GM21825 (cell line): ENCODE results near the gene SLC30A10.
"Not testable (repeated sequence)": the region's sequence is repeated elsewhere in the genome, so short reads cannot be mapped to it uniquely, and the experiment has no call there.

Source experiments
- ATAC-seq: cut with Tn5 transposase; IDR thresholded peaks from one replicate; pipeline ENCODE4 v1.9.1; 2021; ENCODE audit warnings: mild to moderate bottlenecking, moderate library complexity; ENCODE audit not compliant: unreplicated experiment

Gene SLC30A10

DNA sequence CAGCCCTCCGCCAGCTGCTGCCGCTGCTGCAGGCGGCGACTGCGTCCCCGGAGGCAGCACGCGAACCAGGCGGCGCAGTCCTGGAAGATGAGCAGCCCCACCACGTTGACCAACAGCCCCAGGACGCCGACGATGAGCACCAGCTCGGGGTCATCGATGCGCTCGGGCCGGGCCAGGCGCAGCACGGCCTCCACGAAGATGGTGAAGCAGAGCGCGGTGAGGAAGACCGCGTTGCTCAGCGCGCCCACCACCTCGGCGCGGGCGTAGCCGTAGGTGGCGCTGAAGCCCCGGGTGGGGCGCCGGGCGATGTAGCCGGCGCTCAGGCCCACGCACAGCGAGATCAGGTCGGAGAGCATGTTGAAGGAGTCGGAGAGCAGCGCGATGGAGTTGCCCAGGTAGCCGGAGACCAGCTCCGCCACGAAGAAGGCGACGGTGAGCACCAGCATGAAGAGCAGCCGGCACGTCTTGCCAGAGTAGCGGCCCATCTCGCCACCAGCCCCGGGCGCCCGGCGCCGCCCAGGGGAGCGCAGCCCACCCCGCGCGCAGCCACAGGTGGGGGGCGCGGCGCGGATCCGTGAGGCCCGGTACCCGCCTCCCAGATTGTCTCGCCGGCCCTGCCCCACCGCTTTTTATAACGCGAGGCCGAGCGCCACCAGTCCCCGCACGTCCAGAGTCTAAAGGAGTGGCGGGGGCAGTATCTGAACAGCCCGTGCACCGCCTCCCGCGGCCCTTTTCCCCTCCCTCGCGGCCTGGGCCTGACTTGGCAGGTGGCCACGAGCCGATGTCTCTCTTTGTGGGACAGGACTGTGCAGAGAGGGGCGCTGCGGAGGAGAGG lies at the start of gene SLC30A10:
Gene SLC30A10, minus strand, starts transcription at position 602 of the 835 bp plus-strand sequence. Its CDS starts 117 bp downstream, at position 485.
- ATAC-seq, result no peak

DNA sequence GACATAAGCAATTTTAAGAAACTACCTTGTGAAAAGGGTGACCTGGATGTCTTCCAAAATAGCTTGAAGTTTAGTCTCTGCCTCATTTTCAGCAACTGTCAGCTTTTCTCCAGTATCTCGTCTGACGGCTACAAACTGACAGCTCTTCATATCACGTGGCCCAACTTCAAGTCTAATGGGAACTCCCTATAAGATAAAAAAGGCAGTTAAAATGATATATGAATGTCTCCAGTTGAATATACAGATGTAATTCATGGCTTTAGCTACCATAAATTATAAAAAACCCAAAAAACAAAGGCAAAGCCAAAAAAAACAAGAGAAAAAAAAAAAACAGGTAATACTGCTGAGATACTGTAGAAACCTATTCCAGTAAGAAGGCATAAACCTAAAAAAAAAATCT lies 44.9 kb upstream of the SLC30A10 start:
- ATAC-seq, result no peak

DNA sequence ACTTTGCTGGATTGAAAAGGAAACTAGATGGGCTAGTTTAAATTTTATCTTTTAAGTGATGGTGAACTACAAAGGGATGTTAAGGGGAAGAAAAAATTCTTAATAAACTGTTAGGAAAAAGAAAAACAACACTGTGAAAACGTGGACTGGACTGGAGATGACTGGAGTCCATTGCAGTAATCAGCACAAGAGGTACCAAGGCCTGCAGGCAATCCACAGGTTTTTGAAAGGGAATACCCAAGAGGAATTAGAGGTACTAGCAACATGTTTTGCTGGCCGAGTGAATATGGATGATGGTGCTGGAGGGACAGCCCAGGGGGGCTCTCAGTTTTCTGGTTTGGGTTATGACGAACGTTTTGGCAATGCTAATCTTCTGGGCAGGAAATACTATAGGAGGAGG lies 39.0 kb upstream of the SLC30A10 start:
- ATAC-seq, result no peak

DNA sequence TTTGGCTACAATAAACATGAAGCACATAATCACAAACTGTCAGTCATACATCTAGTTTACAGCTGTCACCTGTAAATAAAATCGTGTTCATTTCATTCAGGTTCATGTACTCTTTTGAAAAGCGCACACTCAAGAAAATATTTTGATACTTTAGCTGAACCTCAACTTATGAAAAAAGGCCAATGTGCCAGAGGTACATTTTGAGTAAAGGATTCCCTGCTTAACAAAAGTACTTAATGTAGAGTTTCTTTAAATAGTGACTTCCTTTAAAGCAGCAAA lies 37.7 kb upstream of the SLC30A10 start:
- no peak for ATAC-seq

DNA sequence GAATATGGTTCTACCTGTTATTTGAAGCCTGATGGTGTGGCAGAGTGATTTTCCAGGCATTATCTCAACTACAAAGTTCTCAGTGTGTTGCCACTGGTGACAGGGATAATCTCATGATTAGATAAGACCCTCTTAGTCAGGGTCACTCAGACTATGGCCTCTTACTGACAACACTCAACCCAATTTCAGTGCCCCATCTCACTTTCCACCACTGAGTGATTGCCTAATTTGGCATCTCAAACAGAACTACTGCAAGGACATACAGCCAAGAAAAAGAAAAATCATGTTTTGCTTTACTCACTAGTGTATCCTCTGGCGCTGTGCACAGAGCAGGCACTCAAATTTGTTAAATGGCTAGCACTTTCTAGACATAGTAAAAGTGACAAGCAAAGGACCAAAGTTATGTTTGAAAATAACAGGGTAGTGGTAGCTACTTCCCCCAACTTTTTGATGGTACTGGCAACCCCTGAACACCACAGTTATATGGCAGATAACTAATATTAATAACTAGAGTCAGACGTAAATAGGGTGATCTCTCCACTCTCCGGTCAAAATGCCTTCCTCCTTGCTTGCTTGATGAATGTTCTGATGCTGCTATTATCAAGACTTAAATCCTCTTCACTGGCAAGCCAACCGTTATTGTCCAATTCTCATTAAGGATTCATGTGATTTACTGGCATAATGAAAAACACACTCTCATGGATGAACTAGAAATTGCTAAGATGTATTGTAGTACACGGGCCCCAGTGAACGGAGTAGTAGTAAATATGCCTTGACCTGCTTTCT lies 37.1 kb upstream of the SLC30A10 start:
- ATAC-seq, result no peak

DNA sequence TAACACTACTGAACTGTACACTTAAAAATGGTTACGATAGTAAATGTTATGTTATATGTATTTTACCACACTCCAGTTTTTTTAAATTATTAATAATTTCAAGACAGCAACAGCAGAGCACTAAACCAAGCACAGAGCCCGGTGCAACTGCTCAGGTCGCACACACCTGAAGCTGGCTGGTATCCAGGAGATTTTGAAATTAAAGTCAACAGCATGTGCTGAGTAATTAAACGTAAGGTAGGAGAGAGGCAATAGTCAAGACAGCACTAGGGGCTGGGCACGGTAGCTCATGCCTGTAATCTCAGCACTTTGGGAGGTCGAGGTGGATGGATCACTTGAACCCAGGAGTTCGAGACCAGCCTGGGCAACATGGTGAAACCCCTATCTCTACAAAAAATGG lies 35.1 kb upstream of the SLC30A10 start:
- no peak for ATAC-seq

DNA sequence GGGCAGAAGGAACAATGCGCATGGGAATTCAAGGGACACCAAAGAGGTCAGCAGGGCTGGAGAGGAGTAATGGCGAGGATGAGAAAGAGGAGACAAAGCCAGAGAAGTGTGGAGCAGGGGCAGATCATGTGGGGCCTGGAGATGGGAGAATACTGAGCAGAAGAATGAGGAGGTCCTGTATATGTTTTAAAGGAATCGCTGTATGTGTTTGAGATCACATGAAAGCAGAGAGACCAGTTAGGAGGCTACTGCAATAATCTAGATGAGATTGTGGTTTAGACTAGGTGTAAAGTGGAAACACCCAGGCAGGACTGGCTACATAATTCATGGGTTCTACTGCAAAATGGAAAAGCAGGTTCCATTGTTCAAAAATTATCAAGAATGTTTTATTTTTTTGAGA lies 33.3 kb upstream of the SLC30A10 start:
- no peak for ATAC-seq

DNA sequence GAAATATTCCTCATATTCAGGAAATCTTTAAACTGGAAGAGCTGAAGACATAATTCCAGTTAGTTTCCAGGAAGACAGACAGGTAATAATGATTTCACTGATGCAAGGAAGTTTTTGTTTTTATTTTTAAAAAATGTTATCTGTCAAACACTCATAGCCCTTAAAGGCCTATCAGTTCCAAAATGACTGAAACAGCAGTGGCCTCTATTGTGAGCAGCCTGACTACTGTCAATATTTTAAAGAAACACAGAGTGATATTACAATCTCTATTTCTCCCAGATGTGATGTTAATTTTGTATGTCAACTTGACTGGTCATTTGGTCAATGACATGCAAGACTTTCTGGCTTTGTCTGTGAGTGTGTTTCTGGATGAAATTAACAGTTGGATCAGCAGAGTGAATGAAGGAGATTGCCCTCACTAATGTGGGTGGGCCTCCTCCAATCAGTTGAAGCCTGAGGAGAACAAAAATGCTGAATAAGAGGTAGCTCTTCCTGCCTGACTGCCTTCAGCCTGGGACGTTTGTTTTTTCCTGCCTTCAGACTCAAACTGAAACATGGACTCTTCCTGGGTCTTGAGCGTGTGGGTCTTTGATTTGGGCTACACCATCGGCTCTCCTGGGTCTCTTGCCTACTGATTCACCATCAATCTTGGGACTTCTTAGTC lies 31.3 kb upstream of the SLC30A10 start:
- ATAC-seq, result no peak

DNA sequence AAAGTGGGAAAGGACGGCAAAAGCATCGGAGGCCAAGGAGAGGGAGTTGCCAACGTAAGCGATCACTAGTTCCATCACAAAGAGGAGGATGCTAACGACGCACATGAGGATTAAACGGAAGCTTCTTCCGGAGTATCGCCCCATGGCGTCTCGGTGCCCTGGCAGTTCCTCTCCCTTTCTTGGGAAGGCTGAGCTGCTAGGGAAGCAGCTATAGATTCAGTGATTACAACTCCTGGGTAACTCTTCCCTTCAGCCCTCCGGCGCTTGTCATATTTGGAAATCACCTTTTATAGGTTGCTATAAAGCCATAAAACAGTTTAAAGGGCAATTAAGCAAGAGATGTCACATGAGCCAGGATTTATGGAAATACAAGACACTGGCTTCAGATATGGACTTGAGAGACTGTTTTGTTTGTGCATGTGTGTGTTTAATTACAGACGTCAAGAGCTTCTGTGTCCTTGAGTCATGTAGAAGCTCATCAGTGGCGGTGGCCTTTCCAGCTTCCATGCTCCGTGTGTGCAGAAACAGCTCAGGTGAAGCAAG lies 30.6 kb upstream of the SLC30A10 start:
- ATAC-seq, result no peak

DNA sequence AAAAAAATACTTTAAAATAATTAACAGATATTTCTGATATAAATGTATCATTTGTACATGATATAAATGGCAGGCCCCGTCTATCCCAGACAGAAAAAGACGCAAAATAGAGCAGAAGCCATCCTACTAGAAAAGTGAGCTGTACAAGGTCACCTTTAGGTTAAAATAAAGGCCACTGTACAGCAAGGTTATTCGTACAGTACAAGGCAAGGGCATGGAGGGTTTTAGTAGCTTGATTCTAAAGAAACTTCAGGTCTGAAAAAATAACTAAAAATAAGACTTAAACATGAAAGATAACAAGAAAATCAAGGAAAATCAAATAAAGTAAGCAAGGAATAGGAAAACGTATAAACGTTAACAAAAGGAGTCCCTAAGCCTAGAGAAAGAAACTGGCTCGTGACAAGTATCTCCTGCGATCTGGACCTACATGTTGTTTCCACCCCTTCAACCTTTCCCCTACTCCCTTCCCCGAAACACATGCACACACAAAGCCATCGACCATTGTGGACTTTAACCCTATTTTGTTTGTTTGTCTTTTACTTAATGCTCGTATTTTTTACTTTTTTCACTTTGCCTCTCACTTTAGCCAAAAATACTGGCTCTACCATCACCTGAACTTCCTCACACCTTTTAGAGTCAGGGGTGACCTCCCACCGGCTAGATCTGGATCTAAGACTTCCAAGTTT lies 26.5 kb upstream of the SLC30A10 start:
- no peak for ATAC-seq

DNA sequence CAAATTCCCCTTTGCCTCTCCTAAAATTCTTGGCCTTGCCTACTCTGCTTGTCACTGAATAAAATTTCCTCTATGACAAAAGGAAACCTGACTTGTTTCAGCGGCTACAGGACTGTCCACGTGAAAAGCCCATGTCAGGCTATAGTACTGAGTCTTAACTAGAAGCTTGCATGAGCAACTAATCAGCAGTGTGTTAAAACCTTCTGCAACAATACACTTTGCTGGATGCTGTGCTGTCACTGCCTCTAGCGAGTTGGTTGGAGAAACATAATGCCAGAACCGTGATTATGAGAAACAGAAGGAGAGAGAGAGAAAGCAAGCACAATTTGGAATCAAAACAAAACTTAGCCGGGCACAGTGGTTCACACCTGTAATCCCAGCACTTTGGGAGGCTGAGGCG lies 25.7 kb upstream of the SLC30A10 start:
- ATAC-seq, result no peak

DNA sequence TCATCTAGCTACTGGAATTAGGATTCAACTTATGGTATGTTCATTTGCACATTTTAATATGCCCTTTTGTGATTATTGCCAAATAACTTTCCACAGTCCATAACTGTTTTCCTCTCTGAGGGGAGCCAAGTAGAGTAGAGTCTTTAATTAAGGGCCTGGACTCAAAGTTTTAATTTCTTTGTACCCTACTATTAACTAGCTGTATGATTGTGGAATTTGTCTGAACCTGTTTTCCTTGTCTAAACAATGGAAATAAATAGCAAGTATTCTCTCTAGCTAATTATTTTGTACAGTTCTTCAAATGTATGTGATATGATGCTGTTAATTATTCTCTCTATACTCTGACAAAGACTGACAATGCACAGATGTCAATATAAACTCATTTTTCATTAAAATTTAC lies 24.0 kb upstream of the SLC30A10 start:
- ATAC-seq, result no peak

DNA sequence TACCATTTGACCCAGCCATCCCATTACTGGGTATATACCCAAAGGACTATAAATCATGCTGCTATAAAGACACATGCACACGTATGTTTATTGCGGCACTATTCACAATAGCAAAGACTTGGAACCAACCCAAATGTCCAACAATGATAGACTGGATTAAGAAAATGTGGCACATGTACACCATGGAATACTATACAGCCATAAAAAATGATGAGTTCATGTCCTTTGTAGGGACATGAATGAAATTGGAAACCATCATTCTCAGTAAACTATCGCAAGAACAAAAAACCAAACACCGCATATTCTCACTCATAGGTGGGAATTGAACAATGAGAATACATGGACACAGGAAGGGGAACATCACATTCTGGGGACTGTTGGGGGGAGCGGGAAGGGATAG lies 20.9 kb upstream of the SLC30A10 start:
- ATAC-seq, result not testable (repeated sequence)

DNA sequence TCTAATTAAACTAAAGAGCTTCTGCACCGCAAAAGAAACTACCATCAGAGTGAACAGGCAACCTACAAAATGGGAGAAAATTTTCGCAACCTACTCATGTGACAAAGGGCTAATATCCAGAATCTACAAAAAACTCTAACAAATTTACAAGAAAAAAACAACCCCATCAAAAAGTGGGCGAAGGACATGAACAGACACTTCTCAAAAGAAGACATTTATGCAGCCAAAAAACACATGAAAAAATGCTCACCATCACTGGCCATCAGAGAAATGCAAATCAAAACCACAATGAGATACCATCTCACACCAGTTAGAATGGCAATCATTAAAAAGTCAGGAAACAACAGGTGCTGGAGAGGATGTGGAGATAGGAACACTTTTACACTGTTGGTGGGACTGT lies 20.4 kb upstream of the SLC30A10 start:
- ATAC-seq, result not testable (repeated sequence)

DNA sequence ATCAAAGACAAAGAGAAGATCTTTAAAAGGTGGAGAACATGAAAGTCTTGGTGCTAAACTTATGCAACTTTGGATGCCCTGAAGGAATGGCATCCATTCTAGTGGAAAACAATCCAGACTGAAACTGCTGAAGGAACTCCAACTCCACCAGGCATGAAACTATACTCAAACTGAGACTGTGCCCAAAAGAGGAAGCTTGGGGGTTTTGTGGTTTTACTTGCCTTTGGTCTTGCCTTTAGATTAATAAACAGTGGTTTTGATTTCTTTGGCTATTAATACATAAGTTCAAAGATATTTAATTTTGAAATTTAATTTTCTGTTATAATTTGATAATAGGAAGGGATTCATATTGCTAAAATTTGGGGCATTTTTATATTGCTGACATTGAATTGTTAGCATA lies 17.4 kb upstream of the SLC30A10 start:
- ATAC-seq, result no peak

DNA sequence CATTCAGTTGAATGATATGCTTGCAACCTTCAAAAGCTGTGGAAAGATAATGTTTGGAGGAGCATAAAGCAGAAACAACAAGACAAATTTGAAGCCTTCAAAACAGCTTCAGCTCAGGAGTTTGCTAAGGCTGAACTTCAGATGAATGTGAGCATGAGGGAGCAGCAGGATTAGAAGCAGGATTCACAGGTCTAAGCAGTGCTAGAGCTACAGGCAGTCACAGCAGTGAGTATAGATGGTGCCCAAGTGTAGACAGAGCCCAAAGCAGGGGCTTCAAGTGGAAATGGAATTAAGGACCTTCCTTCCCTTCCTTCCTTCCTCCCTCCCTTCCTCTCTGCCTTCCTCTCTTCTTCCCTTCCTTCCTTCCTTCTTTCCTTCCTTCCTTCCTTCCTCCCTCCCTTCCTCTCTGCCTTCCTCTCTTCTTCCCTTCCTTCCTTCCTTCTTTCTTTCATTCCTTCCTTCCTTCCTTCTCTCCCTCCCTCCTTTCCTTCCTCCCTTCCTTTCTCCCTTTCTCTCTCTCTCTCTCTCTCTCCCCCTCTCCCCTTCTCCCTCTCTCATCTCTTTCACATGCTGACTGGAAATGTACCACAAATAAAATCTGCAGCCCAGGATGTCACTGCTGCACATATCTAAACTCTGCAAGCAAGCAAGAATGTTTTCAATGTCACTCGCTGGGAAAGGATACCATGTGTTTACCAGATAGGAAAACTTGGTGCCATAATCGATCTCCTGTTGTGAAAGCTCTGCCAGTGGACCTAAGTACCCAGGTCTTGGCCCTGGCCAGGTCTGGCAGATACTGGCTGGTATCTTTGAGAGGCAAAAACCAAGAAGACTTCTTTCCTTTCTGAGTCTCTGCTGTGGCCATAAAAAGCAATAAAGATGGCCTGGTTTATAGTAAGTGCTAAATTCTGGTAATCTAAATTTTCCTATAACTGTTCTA lies 13.1 kb upstream of the SLC30A10 start:
- no peak for ATAC-seq

DNA sequence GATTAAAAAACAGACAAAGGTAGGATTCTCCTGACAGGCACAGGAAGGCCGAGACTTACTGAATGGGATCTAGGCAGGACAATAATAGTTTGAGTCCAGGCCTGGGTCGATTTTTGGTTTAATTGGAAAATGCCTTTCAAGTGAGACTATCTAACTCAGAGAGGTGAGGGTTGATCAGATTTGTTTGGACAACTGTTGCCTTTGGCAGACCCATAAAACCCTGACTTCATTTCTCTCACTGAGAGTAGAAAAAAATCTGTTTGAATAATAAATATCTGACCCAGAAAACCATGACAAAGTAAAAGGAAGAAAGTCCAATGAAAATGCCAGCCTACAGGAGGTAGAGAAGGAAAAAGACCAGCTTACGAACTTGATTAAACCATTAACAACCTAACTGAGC lies 12.3 kb upstream of the SLC30A10 start:
- ATAC-seq, result no peak

DNA sequence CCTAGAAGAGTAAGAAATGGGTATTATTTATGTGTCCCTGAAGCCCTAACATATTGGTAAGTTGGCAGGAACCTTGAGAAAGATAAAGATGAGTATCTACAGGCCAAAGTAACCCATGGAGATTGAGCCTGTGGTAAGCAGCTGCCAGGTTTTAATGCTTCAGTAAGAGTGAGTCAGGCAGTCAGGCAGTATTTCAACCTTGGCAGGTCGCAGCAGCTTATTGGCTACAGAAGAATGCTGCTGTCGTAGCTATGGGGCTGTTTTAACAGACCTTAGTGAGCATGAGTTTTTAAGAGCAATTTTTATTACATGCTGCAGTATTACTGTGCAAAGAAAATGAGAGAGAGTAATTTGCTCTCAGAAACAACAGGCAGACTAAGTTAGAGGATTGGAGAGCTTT lies 10.3 kb upstream of the SLC30A10 start:
- ATAC-seq, result no peak

DNA sequence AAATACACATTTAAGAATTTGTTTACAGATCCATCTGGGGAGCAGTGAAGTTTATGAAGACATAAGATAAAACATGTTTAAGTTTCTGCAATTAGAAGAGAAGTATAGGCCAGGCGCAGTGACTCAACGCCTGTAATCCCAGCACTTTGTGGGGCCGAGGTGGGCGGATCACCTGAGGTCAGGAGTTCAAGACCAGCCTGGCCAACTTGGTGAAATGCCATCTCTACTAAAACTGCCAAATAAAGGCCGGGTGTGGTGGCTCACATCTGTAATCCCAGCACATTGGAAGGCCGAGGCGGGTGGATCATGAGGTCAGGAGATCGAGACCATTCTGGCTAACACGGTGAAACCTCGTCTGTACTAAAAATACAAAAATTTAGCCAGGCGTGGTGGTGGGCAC lies 5.4 kb upstream of the SLC30A10 start:
- not testable (repeated sequence) for ATAC-seq

DNA sequence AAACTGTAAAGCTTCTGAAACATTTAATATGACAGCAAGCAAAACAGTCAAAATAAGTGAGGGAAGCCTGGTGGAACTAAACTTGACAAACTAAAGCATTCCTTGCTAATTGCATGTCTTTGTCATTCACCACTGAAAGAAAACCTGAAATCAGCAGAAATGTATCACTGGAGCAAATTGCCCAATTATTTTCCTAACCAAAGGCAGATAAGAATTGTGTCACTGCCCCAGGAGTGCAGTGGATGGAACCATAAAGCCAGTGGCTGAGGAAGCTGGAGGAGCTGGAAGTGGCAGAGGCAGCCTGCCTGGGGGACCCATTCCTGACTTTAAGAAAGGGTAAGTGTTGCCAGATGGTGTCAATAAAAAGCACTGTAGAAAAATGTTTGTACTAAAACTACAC lies 2.7 kb upstream of the SLC30A10 start:
- ATAC-seq, result no peak
